ENCODE data around the gene SIGLEC1. TPM values are rescaled to one million over a fixed set of nuclear protein-coding genes. Genes with fewer than 3 reads are reported as not detected.

SIGLEC1 gene
- total RNA-seq, 2 experiments from 2014 or later: 0.08 to 0.11 TPM

DNA sequence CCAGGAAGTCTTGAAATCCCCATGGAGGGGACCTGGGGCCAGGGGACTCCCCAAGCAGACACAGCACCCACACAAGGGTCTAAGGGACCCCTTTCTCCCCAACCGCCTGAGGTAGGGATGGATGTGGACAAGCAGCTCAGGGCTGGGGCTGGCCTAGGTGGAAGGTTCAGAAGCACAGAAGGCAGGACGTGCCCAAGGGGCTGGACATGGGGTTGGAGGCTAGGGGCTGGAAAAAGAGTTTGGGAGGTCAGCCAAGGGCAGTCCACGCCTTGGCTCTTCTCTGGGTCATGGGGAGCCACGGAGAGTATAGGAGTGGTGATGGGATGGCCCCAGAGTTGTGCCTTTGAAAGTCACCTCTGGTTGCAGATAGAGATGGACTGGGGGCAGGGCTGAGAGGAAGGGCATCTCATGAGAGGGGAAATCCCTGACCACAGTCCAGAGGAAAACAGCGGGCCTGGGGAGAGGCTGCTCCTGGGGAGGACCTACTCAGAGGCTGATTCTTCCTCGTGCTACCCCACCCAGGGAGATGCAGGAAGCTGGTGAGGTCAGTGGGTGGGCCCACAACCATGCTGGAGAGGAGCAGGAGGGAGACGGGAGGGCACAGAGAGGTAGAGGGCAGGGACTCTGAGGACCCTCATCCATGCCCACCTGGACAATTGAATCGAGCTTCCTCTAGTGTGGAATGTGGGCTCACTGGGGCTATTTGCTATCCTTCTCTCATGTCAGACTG lies 17.6 kb upstream of the SIGLEC1 start:
- TF ChIP-seq CTCF (IDR thresholded peaks at IDR 0.05): no peak
- Histone ChIP-seq H3K27me3 (ENCODE audit: control insufficient read depth in 1 of 2, insufficient read depth in 2 of 2, low read length in 2 of 2) (peaks cover 42 to 48% of the 10 kb centered on the region in 2 experiments), H3K4me1 (ENCODE audit: insufficient read depth, low read length) (no peaks in the 10 kb centered on the region), H3K4me3 (ENCODE audit: low read length) (no peak overlapping the region), H3K36me3 (ENCODE audit: insufficient read depth, low read length) (no peaks in the 10 kb centered on the region), H3K27ac (ENCODE audit: low read depth in 1 of 2, low read length in 2 of 2) (no peak overlapping the region), H3K9me3 (ENCODE audit: control insufficient read depth in 1 of 2, insufficient read depth in 1 of 2, low read length in 2 of 2) (no peaks in the 10 kb centered on the region)
- ATAC-seq (ENCODE audit: poor library complexity): no peak
- Mint-ChIP-seq H3K27ac (no peak overlapping the region), H3K4me1 (ENCODE audit: low read depth) (no peaks in the 10 kb centered on the region), H3K27me3 (peaks cover 68% of the 10 kb centered on the region), H3K4me3 (no peak overlapping the region), H3K9me3 (no peaks in the 10 kb centered on the region), H3K36me3 (ENCODE audit: low read depth) (no peaks in the 10 kb centered on the region)
- DNase-seq: no peak
- CTCF ChIA-PET: no interaction called here
- intact Hi-C loops (cut with DNase I, micrococcal nuclease): no loop called here
- POLR2A ChIA-PET: no interaction called here

GRCh38 chr20:3729378-3729777 lies 17.0 kb upstream of the SIGLEC1 start:
- no peaks in the 10 kb centered on the region for H3K4me1 Mint-ChIP-seq (ENCODE audit: low read depth)
- DNase-seq (no peak), ATAC-seq (ENCODE audit: poor library complexity) (no peak)
- POLR2A ChIA-PET: no interaction called here
- Histone ChIP-seq H3K4me3 (ENCODE audit: low read length) (no peak overlapping the region), H3K36me3 (ENCODE audit: insufficient read depth, low read length) (no peaks in the 10 kb centered on the region), H3K4me1 (ENCODE audit: insufficient read depth, low read length) (no peaks in the 10 kb centered on the region), H3K27me3 (ENCODE audit: control insufficient read depth in 1 of 2, insufficient read depth in 2 of 2, low read length in 2 of 2) (peaks cover 42 to 48% of the 10 kb centered on the region in 2 experiments), H3K9me3 (ENCODE audit: control insufficient read depth in 1 of 2, insufficient read depth in 1 of 2, low read length in 2 of 2) (no peaks in the 10 kb centered on the region), H3K27ac (ENCODE audit: low read depth in 1 of 2, low read length in 2 of 2) (no peak overlapping the region)
- H3K36me3 Mint-ChIP-seq (ENCODE audit: low read depth): no peaks in the 10 kb centered on the region
- intact Hi-C loops (cut with DNase I, micrococcal nuclease): no loop called here
- CTCF ChIA-PET: no interaction called here
- H3K27me3 Mint-ChIP-seq: peaks cover 69% of the 10 kb centered on the region
- no peaks in the 10 kb centered on the region for H3K9me3 Mint-ChIP-seq
- H3K4me3 Mint-ChIP-seq: no peak overlapping the region
- no peak overlapping the region for H3K27ac Mint-ChIP-seq
- no peak for TF ChIP-seq CTCF (IDR thresholded peaks at IDR 0.05)

GRCh38 chr20:3728876-3729275 lies 16.5 kb upstream of the SIGLEC1 start:
- intact Hi-C loops (cut with DNase I, micrococcal nuclease): no loop called here
- POLR2A ChIA-PET: no interaction called here
- Histone ChIP-seq H3K27ac (ENCODE audit: low read depth in 1 of 2, low read length in 2 of 2) (no peak overlapping the region), H3K9me3 (ENCODE audit: control insufficient read depth in 1 of 2, insufficient read depth in 1 of 2, low read length in 2 of 2) (no peaks in the 10 kb centered on the region), H3K4me3 (ENCODE audit: low read length) (no peak overlapping the region), H3K27me3 (ENCODE audit: control insufficient read depth in 1 of 2, insufficient read depth in 2 of 2, low read length in 2 of 2) (peaks cover 42 to 48% of the 10 kb centered on the region in 2 experiments), H3K36me3 (ENCODE audit: insufficient read depth, low read length) (no peaks in the 10 kb centered on the region), H3K4me1 (ENCODE audit: insufficient read depth, low read length) (no peaks in the 10 kb centered on the region)
- CTCF ChIA-PET: interaction anchor here (0.5 kb wide), 1 partner anchor 14 kb away, joined by 3 read pairs; no protein-coding TSS in a partner anchor
- no peak overlapping the region for H3K27ac Mint-ChIP-seq
- no peaks in the 10 kb centered on the region for H3K4me1 Mint-ChIP-seq (ENCODE audit: low read depth)
- no peaks in the 10 kb centered on the region for H3K9me3 Mint-ChIP-seq
- no peak for ATAC-seq (ENCODE audit: poor library complexity)
- H3K4me3 Mint-ChIP-seq: no peak overlapping the region
- H3K36me3 Mint-ChIP-seq (ENCODE audit: low read depth): no peaks in the 10 kb centered on the region
- DNase-seq: no peak
- no peak for TF ChIP-seq CTCF (IDR thresholded peaks at IDR 0.05)
- peaks cover 66% of the 10 kb centered on the region for H3K27me3 Mint-ChIP-seq
